Neural progenitor cell (in vitro differentiated cells): Measurements from ENCODE around the gene SAMD4A. TPM values are rescaled to one million over a fixed set of nuclear protein-coding genes. Genes with fewer than 3 reads are reported as not detected.

Source experiments
- DNase-seq: peaks from one replicate; pipeline ENCODE4 v3.0.0-alpha.2; 2016; ENCODE audit warnings: low spot score
- H2AFZ ChIP-seq: fragments of 200-600 bp; sonication (generic); replicated peaks from 2 replicates; pipeline ENCODE4 v1.6.1; 2016; ENCODE audit warnings: antibody characterized with exemption
- H3F3A ChIP-seq: fragments of 200-600 bp; sonication (generic); 2 replicates; pipeline ENCODE4 v1.6.1; 2016; ENCODE audit warnings: antibody characterized with exemption, low read depth
- H3K27ac ChIP-seq: fragments of 200-600 bp; sonication (generic); 2 replicates; pipeline ENCODE4 v1.5.1; 2016; ENCODE audit warnings: mild to moderate bottlenecking
- H3K27me3 ChIP-seq: fragments of 200-600 bp; sonication (generic); 2 replicates; pipeline ENCODE4 v1.6.1; 2016; ENCODE audit warnings: mild to moderate bottlenecking, moderate library complexity
- H3K36me3 ChIP-seq: fragments of 200-600 bp; sonication (generic); 2 replicates; pipeline ENCODE4 v1.5.1; 2016
- H3K4me1 ChIP-seq: fragments of 200-600 bp; sonication (generic); 2 replicates; pipeline ENCODE4 v1.6.1; 2016; ENCODE audit warnings: mixed run types
- H3K4me2 ChIP-seq: fragments of 200-600 bp; sonication (generic); 2 replicates; pipeline ENCODE4 v1.6.1; 2016
- H3K4me3 ChIP-seq: fragments of 200-600 bp; sonication (generic); 2 replicates; pipeline ENCODE4 v1.5.1; 2016
- H3K79me2 ChIP-seq: fragments of 200-600 bp; sonication (generic); 2 replicates; pipeline ENCODE4 v1.6.1; 2016; ENCODE audit warnings: low read depth
- H3K9ac ChIP-seq: fragments of 200-600 bp; sonication (generic); 2 replicates; pipeline ENCODE4 v1.6.1; 2016
- H3K9me3 ChIP-seq: fragments of 200-600 bp; sonication (generic); 2 replicates; pipeline ENCODE4 v1.5.1; 2016; ENCODE audit warnings: low read depth
- H4K20me1 ChIP-seq: fragments of 200-600 bp; sonication (generic); 2 replicates; pipeline ENCODE4 v1.6.1; 2016; ENCODE audit warnings: low read depth
- H3K27ac Mint-ChIP-seq: 3 replicates; pipeline ENCODE4 v1.8.0; 2021; ENCODE audit warnings: mixed read lengths
- H3K27me3 Mint-ChIP-seq: 2 replicates; pipeline ENCODE4 v1.8.0; 2022; ENCODE audit warnings: low read depth, mild to moderate bottlenecking, inconsistent platforms, moderate library complexity, mixed read lengths; ENCODE audit not compliant: insufficient read depth
- H3K36me3 Mint-ChIP-seq: 3 replicates; pipeline ENCODE4 v1.8.0; 2021; ENCODE audit warnings: mixed read lengths
- H3K4me1 Mint-ChIP-seq: 3 replicates; pipeline ENCODE4 v1.8.0; 2021; ENCODE audit warnings: mixed read lengths
- H3K4me3 Mint-ChIP-seq: 3 replicates; pipeline ENCODE4 v1.8.0; 2021; ENCODE audit warnings: mild to moderate bottlenecking, moderate library complexity, mixed read lengths
- H3K9me3 Mint-ChIP-seq: 3 replicates; pipeline ENCODE4 v1.8.0; 2020; ENCODE audit warnings: mixed read lengths
- CTCF ChIP-seq: fragments of 200-600 bp; sonication (generic); IDR thresholded peaks from 2 replicates; pipeline ENCODE4 v1.5.1; 2017; ENCODE audit warnings: antibody characterized with exemption, mild to moderate bottlenecking
- EZH2 ChIP-seq: fragments of 200-600 bp; sonication (generic); IDR thresholded peaks from 2 replicates; pipeline ENCODE4 v1.6.1; 2017; ENCODE audit warnings: antibody characterized with exemption, mild to moderate bottlenecking, moderate library complexity
- EZH2phosphoT487 ChIP-seq: fragments of 200-600 bp; sonication (generic); IDR thresholded peaks from 2 replicates; pipeline ENCODE4 v1.6.1; 2017; ENCODE audit warnings: antibody characterized with exemption
- total RNA-seq: library from RNA; depleted of rRNA; stranded (reverse); fragments of >200 nt; gene quantifications from 2 replicates; pipeline ENCODE4 v1.2.3, GENCODE V29; 2015; ENCODE audit warnings: low replicate concordance

Gene SAMD4A
- total RNA-seq, 1 donor from 2014 or later = 4.3 TPM

GRCh38 chr14:54681811-54682261 is 114.9 kb downstream of the SAMD4A start:
- no peak overlapping the region for H2AFZ ChIP-seq
- Mint-ChIP-seq H3K4me1 (peaks cover 35% of the 10 kb centered on the region), H3K36me3 (no peaks in the 10 kb centered on the region), H3K27ac (no peak overlapping the region), H3K27me3 (no peaks in the 10 kb centered on the region), H3K9me3 (no peaks in the 10 kb centered on the region), H3K4me3 (no peak overlapping the region)
- H3K4me2 ChIP-seq = no peak overlapping the region
- H3F3A ChIP-seq = no peaks in the 10 kb centered on the region
- no peaks in the 10 kb centered on the region for H3K27me3 ChIP-seq
- TF ChIP-seq EZH2 (no peak), EZH2phosphoT487 (no peak), CTCF (no peak)
- H3K4me3 ChIP-seq = no peak overlapping the region
- peaks cover 27% of the 10 kb centered on the region for H3K4me1 ChIP-seq
- no peaks in the 10 kb centered on the region for H3K9me3 ChIP-seq
- no peak for DNase-seq
- H3K27ac ChIP-seq = no peak overlapping the region
- H3K9ac ChIP-seq = no peak overlapping the region
- no peaks in the 10 kb centered on the region for H3K79me2 ChIP-seq
- H4K20me1 ChIP-seq = no peaks in the 10 kb centered on the region
- no peaks in the 10 kb centered on the region for H3K36me3 ChIP-seq

- H3K4me1 ChIP-seq = peaks cover 20% of the 10 kb centered on the region
- Mint-ChIP-seq H3K27ac (no peak overlapping the region), H3K9me3 (no peaks in the 10 kb centered on the region)
Observed at GRCh38 chr14:54682578-54682977, 115.7 kb downstream of the SAMD4A start.

GRCh38 chr14:54683882-54684794 is 117.2 kb downstream of the SAMD4A start:
- H3K4me2 ChIP-seq = peak overlapping the region; percentile 54
- no peaks in the 10 kb centered on the region for H3K79me2 ChIP-seq
- H3F3A ChIP-seq = no peaks in the 10 kb centered on the region
- H3K9ac ChIP-seq = no peak overlapping the region
- Mint-ChIP-seq H3K4me3 (no peak overlapping the region), H3K36me3 (no peaks in the 10 kb centered on the region), H3K9me3 (no peaks in the 10 kb centered on the region), H3K27ac (peak overlapping the region; percentile 29), H3K27me3 (peaks cover 2% of the 10 kb centered on the region), H3K4me1 (peaks cover 16% of the 10 kb centered on the region)
- peak; percentile 58 for DNase-seq
- no peaks in the 10 kb centered on the region for H3K9me3 ChIP-seq
- H4K20me1 ChIP-seq = no peaks in the 10 kb centered on the region
- H3K27me3 ChIP-seq = no peaks in the 10 kb centered on the region
- no peaks in the 10 kb centered on the region for H3K36me3 ChIP-seq
- H3K4me1 ChIP-seq = peaks cover 16% of the 10 kb centered on the region
- no peak overlapping the region for H3K27ac ChIP-seq
- TF ChIP-seq EZH2 (no peak), CTCF (no peak), EZH2phosphoT487 (no peak)
- H3K4me3 ChIP-seq = no peak overlapping the region
- no peak overlapping the region for H2AFZ ChIP-seq

More at GRCh38 chr14:54682578-54682977, 115.7 kb downstream of the SAMD4A start:
- no peaks in the 10 kb centered on the region for H3K27me3 ChIP-seq
- H3K4me3 ChIP-seq = no peak overlapping the region
- H4K20me1 ChIP-seq = no peaks in the 10 kb centered on the region
- H2AFZ ChIP-seq = no peak overlapping the region
- Mint-ChIP-seq H3K4me3 (no peak overlapping the region), H3K36me3 (no peaks in the 10 kb centered on the region), H3K4me1 (peaks cover 28% of the 10 kb centered on the region), H3K27me3 (no peaks in the 10 kb centered on the region)
- H3K4me2 ChIP-seq = no peak overlapping the region
- H3K27ac ChIP-seq = no peak overlapping the region
- DNase-seq = no peak
- no peaks in the 10 kb centered on the region for H3K9me3 ChIP-seq
- no peaks in the 10 kb centered on the region for H3K79me2 ChIP-seq
- no peak overlapping the region for H3K9ac ChIP-seq
- TF ChIP-seq EZH2phosphoT487 (no peak), CTCF (no peak), EZH2 (no peak)
- H3F3A ChIP-seq = no peaks in the 10 kb centered on the region
- no peaks in the 10 kb centered on the region for H3K36me3 ChIP-seq
